ENCODE data around the gene ITGA7. TPM values are rescaled to one million over a fixed set of nuclear protein-coding genes. Genes with fewer than 3 reads are reported as not detected.

The ITGA7 gene
- total RNA-seq, 1 donor from 2014 or later = 536 TPM

DNA sequence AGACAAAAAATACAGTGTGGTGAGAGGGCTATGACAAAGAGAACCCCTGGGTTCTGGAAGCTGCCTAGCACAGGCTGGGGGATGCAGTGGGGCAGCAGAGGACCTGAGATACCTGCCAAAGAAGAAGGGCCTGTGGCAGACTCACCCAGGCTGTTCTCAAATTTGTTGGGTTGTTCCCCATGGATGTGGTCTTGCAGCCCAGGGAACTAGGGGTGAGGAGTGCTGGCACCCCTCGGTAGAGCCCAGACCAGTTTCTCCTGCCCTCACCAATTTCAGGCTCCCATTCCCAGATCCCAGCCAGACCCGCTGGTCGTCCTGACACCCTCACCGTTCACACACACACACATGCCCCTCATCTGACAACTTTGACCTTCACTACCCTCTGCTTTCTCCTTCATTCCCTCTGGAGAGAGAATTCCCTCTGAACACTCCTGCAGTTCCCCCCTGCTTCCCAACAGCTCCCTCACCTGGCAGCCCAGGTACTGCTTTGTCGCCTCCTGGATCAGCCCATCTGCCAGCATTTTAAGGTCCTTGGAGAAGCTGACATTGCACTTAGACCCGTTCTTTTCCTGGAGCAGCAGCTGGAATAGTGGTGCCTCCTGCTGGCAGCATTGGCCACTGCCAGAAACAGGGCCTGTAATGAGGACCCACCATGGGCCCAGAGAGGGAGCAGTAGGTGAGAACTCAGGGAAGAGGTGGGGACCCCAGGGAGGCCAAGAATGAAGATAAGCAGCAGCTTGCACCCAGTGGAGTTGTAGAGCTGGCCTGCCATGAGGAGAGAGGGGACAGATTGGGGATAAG, 29.3 kb upstream of the ITGA7 start:
- peak; percentile 87 for DNase-seq (ENCODE audit: low spot score)

DNA sequence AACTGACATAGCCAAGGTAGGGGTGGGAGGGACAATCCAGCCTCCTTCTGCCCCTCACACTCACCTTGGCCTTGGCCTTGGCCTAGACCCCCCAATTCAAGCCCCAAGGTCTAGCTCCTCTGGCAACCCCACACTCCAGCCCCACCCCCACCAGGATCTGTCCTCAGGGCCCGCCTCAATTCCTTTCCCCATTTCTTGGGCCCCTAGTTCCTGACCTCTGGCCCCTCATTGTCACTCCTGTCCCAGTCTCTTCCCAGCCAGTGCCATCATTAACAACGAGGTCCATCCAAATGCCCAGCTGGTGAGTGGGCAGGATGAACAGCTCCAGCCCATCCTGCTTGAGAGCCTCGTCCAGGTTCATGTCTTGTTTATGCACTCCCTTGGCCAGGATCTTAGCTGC, 28.4 kb upstream of the ITGA7 start:
- peak; percentile 18 for DNase-seq (ENCODE audit: low spot score)

DNA sequence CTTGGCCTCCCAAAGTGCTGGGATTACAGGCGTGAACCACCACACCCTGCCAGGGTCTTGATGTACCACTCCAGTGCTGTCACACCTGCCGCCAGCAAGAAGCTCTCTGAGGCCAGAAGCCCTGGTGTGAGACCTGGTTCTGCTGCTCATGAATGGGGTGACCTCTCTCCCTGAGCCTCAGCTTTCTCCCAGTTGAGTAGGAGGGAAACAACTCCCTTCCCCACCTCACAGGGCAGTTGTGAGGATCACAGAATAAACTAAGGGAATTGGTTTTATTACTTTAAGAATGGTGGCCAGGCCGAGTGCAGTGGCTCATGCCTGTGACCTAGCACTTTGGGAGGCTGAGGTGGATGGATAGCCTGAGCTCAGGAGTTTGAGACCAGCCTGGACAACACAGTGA, 26.9 kb upstream of the ITGA7 start:
- peak; percentile 59 for DNase-seq (ENCODE audit: low spot score)

DNA sequence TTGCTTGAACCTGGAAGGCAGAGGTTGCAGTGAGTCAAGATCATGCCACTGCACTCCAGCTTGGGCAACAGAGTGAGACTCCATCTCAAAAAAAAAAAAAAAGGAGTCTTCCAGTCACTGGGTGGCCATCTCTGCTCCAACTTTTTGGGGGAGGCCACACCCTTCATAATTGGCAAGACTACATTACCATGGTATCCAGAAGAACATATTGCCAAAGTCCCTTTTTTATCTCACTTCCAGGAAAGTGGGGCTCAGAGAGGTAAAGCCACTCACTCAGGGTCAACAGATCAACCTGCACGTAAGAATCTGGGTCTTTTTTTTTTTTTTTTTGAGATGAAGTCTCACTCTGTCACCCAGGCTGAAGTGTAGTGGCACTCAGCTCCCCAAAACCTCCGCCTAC, 26.2 kb upstream of the ITGA7 start:
- DNase-seq (ENCODE audit: low spot score) = no peak

DNA sequence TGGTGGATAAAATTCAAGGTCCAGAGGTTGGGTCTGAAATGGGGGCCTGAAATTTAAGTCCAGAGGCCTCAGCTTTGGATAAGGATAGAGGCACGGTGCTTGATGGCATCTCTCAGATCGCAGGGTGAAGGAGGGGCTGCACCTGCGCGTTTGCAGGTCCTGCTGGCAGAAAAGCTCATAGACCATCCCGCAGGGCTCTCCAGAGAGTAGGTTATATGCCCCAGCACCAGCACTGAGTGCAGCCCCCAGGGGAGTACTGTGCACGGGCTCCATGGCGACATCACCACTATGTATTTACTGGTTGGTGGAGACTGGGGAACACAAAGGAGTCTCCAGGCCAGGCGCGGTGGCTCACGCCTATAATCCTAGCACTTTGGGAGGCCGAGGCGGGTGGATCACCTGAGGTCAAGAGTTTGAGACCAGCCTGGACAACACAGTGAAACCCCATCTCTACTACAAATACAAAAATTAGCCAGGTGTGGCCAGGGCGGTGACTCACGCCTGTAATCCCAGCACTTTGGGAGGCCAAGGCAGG, 25.4 kb upstream of the ITGA7 start:
- DNase-seq (ENCODE audit: low spot score) = no peak

DNA sequence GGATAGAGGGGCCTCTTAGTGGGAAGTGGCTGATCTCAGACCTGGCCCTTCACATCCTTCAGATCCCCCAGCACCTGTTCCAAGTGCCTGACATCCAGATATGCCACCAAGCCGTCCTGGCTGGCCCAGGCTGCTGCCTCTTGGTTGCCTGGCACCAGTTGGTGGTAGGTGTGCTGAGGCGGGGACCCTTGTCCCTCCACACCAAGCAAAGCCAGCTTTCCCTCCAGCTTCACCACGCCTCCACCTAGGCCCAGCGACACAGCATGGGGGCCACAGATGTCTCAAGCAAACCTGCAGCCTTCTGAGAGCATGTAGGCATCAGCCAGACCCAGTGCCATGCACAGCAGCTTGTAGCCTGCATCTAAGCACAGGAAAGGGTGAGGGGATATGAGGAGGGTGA, 24.6 kb upstream of the ITGA7 start:
- DNase-seq (ENCODE audit: low spot score) = peak; percentile 82

DNA sequence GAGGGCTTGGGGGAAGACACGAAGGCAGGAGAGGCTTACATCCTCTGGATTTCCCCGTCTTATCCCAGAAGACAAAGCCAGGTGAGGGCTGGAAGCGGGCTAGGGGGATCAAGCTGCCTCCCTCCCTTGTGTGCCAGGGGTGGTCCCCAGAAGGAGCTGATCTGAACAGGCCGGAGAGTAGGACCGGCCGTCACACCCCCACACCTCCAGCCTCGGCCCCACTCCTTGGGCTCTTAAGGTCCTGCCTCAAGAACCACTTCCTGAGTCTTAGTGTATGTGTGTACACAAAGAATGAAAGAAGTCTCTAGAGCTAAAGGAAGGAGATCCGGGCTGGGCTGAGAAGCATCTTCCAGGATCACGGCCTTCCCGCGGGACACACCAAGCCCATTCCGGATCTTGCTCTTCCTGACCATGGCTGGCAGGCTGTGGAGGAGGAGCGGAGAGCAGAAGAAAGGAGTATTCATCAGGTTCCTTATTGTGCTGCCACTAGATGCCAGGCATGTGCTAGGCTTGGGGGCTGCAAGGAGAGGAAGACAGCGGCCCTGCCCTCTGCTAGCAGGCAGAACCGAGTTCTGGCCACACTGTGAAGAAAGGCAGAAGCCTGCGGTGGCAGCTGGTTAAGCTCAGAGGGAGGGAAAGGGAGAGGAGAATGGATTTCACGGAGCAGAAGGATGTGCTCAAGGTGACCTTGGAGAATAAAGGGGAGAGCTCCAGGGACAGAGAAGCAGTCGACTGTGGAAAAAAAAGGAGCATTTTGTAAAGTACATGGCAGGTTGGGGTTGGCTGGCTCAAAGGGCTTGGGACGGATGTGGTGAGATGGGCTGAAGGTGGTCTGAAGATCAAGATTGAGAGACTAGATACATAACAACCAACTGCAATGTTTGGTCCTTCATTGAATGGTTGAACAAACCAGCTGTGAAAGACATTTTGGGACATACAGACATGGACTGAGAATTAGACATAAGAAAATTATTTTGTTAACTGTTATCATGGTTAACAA, 22.4 kb upstream of the ITGA7 start:
- DNase-seq (ENCODE audit: low spot score) = peak; percentile 88

DNA sequence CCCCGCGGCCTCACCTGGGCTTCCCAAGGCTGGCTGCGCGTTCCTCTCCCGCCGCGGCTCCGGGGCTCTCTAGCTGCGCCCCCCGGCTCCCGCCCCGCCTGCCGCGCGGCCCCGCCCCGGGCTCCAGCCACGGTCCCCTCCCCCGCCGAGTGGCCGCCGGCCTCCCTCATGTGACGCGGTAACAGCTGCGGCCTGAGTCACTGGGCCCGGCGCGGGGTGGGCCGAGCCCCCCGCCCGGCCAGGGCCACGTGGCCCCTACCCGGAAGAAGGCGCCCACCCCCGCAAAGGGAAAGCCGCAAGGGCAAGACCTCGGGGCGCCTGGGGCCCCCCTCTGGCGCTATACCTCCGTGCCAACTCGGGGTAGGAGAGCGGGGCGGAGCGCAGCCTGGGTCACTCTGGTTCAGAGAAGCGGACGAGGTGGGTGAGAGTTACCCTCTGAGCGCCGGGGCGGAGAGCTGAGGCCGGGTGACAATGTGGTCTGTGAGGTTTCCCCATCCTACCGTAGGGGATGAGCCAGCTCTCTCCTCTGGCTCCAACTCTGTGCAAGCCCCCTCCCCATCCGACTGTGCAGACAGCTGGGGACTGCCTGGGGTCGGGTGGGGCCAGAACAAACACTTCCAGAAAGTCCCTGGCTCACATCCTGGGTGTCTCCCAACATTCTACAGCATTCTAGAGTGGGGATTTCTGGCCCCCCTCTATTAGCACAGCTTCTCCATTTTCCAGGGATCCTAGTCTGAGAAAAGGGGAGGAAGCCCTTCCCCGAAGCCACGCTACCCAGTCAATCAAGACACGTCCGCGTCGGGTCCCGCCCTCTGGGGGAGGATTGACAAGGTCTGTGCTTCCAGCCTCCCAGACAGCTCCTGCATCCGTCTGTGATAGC, 21.5 kb upstream of the ITGA7 start, which contains the start of gene CD63:
Gene CD63, minus strand, starts transcription at position 71 of the 880 bp plus-strand sequence. CDS start 668 bp downstream, outside the sequence.
- peak; percentile 98 for DNase-seq (ENCODE audit: low spot score)

DNA sequence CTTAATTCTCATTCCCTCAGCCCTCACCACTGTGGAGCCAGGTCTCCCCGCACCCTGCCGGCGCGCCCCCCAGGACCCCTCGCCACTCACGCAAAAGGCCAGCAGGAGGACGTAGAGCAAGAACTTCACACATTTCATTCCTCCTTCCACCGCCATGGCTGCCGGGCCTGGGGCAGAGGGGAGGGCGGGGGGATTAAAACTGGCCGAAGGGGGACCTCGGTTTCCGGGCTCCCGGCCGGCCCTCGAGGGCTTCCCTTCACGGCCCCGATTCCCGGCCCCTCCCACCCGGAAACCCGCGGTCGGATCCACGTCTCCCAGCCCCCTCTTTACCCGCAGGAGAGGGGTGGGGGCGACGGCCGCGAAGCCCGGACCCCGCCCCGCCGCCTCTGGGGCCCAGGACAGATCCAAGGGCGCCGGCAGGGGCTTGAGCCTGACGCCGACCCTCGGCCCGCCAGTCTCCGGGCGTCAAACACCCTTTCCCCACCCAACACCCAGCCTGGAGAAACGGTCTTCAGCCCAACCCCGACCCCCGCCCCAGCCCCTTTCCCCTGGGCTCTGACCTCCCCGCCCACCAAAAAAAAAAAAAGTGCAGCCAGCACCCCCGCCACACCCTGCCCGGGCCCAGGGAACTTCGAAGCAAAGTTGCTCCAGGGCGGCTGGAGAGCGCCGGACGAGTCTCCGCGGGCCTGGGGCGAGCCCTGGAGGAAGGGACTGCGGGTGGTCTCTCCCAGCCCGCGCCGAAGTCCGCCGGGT, 20.7 kb upstream of the ITGA7 start:
- no peak for DNase-seq (ENCODE audit: low spot score)

DNA sequence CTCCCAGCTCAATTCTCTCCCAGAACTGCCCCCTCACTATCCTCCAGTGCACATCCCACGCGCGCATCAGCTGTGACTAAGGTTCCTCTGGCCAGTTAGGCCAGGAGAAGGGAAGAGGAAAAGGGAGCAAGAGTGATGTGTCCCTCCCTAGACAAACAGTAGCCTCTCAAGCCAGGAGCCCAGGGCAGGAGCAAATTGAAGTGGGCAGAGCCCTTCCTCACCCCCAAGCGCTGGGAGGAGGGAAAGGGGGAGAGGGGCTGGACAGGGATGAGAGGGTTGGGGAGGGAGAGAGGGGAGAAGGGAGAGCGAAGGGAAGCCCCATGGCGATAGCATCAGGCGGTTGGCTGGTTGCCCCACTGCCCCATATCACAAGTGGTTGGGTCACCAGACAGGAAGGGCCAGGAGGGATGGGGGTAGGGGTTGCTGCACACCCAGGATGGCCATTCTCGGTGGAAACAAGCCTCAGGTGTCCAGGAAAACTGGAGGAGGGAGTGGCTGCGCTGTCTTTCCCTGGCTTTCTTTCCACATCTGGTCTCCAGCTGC, 20.0 kb upstream of the ITGA7 start:
- no peak for DNase-seq (ENCODE audit: low spot score)

DNA sequence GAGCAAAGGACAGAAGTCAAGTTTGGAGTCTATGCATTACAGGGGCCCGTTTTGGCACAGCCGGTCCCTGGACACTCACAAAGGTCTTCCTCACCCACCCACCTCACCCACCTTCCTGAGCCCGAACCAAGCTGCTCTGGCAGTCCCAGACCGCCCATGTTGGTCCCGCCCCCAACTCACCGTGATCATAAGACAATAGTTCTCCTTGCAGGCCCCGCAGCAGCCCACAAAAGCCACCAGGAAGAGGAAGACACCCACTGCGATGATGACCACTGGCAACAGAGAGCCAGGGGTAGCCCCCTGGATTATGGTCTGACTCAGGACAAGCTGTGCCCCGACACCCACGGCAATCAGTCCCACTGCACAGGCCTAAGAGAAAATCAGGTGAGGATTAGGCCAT, 19.3 kb upstream of the ITGA7 start:
- DNase-seq (ENCODE audit: low spot score) = no peak

DNA sequence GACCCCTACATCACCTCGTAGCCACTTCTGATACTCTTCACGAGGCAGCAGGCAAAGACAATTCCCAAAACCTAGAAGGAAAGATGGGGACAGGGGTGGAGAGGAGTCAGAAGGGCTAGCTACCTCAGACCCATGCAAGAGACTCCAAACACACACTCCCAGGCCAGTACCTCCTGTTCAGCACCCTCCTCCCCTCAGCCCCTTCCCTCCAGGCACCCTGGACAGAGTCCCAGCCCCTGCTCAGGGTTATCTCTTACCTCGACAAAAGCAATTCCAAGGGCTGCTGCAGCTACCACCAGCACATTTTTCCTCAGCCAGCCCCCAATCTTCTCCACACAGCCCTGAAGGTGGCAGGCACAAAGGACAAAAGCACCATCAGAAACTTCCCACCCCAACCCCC, 17.9 kb upstream of the ITGA7 start:
- no peak for DNase-seq (ENCODE audit: low spot score)

DNA sequence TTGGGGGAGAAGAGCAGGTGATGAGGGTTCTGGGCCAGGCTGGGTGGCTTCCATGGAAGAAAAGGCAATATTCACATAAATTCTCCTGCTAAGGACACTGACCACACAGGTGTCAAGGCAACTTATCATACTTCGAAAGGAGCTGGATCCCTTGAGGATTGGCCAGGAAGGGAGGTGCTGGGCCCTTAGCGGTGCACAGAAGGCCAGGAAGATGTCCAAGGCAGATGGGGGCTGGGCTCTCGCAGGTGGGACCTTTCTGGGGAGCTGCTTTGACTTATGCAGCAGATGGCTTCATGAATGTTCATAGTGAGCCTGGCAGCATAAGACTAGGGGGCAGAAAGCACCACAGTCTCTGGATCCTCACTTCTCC, 17.2 kb upstream of the ITGA7 start:
- no peak for DNase-seq (ENCODE audit: low spot score)

DNA sequence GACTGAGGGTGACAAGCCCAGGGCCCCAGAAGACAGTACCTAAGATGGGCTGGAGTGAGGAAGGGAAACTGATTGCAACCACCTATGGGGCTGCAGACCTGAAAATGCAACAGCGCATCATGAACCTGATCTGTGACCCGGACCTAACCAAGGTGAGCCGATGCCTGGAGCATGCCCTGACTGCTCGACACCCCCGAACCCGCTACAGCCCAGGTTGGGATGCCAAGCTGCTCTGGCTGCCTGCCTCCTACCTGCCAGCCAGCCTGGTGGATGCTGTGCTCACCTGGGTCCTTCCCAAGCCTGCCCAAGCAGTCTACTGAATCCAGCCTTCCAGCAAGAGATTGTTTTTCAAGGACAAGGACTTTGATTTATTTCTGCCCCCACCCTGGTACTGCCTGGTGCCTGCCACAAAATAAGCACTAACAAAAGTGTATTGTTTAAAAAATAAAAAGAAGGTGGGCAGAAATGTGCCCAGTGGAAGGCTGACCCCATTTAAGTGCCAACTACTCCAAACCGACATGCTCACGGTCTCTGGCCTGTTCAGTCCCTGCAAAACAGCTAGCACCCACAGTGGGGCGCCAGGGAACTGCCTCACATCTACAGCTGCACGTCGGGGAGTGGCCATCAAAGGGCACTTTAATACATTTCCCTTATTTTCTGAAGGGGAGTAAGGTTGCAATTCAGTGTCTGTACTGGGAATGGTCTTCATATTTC, 16.7 kb upstream of the ITGA7 start:
- DNase-seq (ENCODE audit: low spot score) = no peak

DNA sequence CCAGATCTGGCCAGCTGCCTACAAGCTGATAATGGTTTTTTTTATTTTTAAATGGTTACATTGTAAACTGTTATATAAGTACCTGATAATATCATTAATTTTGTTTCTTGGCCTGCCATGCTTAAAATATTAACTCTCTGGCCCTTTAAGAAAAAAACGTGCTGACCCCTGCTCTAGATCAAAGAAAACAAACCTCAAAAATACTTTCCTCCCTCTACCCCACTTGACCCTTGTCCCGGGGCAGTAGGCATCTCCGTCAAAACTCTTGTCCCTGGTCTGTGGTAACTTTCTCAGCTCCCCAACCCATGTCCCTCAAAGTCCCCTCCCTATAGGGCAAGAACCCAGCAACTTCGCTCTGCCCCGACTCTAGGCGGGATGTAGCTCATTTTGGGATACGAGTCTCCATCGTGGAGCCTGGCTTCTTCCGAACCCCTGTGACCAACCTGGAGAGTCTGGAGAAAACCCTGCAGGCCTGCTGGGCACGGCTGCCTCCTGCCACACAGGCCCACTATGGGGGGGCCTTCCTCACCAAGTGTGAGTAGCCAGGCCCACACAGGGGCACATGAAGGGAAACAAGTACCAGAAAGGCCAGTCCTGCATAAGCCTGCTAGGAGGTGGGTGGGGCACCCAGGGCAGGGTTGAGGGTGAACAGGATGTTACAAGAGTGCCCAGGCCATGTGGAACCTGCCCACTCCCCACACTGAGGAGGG, 16.0 kb upstream of the ITGA7 start:
- DNase-seq (ENCODE audit: low spot score) = no peak

DNA sequence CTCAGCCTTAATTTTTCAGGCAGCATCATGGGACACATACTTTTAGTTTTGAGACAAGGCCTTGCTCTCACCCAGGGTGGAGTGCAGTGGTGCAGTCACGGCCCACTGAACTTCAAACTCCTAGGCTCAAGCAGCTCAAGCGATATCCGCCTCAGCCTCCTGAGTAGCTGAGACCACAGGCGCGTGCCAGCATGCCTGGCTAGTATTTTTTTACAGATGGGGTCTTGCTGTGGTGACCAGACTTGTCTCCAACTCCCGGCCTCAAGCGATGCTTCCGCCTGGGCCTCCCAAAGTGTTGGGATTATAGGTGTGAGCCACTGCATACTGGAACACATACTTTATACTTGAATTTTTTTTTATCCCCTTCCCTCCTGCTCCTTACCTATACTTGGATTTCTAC, 15.2 kb upstream of the ITGA7 start:
- no peak for DNase-seq (ENCODE audit: low spot score)

DNA sequence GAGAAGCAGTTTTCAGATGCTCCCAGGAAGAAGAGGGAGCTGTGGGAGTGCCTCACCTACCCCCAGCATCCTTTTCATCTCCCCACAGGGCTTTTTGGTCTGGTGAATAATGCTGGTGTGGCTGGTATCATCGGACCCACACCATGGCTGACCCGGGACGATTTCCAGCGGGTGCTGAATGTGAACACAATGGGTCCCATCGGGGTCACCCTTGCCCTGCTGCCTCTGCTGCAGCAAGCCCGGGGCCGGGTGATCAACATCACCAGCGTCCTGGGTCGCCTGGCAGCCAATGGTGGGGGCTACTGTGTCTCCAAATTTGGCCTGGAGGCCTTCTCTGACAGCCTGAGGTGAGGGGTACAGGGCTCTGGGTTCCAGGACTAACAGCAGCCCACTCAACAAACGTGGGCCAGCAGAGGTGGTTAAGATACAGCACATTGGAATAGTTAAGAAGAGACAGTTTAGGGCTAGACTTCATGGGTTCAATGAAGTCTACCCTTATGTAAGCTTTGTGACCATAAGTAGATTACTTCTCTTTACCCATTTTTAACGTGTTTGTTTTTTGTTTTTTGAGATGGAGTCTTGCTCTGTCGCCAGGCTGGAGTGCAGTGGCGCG, 14.0 kb upstream of the ITGA7 start:
- DNase-seq (ENCODE audit: low spot score) = no peak

DNA sequence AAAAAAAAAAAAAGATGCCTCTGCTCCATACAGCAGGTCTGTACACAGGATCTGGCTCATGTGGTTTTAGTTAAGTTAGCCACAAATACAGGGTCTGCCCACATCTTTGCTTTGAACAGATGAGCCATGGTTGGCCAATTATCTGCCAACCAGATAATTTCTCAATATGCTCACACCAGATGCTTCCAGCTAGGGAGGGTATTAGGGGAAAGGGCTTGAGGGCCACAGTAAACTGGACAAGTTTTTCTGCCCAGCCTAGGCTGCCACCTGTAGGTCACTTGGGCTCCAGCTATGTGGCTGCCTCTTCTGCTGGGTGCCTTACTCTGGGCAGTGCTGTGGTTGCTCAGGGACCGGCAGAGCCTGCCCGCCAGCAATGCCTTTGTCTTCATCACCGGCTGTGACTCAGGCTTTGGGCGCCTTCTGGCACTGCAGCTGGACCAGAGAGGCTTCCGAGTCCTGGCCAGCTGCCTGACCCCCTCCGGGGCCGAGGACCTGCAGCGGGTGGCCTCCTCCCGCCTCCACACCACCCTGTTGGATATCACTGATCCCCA, 13.3 kb upstream of the ITGA7 start:
- no peak for DNase-seq (ENCODE audit: low spot score)
